ENCODE measurements around the gene PHF13. TPM values are rescaled to one million over a fixed set of nuclear protein-coding genes. Genes with fewer than 3 reads are reported as not detected.
"Not testable (repeated sequence)": the region's sequence is repeated elsewhere in the genome, so short reads cannot be mapped to it uniquely, and the experiment has no call there.

The PHF13 gene
- total and polyA plus RNA-seq, 5 donors from 2014 or later = 4.7 to 7.5 (median 5.6) TPM

DNA sequence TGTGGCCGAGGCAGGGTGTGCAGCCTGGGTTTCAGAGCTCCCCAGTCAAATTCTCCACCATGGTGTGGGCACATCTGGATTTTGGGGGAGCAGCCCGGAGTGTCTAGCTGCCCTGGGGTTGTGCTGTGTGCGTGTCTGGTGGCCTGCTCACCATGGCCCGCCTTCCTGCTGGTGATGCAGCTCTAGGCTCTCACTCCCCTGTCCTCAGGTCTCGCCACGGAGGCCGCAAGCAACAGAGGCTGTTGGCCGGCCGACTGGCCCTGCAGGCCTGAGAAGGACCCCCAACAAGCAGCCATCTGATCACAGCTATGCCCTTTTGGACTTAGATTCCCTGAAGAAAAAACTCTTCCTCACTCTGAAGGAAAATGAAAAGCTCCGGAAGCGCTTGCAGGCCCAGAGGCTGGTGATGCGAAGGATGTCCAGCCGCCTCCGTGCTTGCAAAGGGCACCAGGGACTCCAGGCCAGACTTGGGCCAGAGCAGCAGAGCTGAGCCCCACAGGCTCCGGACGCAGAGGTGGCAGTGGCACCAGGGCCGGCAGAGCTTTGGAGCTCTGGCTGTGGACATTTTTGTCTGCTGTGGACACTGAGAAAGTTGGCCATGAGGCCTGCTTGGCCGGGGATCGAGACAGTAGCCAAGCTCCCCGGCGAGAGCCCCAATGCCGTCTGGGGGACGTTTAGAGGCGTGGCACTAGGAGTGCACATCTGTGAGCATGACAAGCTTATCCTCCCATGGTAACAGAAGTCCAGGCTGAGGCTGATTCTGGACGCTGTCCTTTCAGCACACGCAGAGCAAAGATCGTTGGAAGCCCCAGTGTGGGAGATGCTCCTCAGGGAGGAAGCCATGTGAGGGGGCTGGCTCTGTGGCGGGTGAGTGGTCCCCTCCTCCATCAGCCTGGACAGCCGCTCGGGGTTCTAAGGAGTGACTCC is 19.3 kb downstream of the PHF13 start:
- peaks cover 3% of the 10 kb centered on the region for H3K4me1 ChIP-seq (ENCODE audit: control insufficient read depth, insufficient read depth, low read length, poor library complexity, severe bottlenecking)
- H3K27me3 ChIP-seq (ENCODE audit: control insufficient read depth, insufficient read depth, low read length) = no peaks in the 10 kb centered on the region
- H3K4me3 Mint-ChIP-seq = no peak overlapping the region
- peaks cover 29% of the 10 kb centered on the region for H3K36me3 Mint-ChIP-seq
- no peak overlapping the region for H3K27ac ChIP-seq (ENCODE audit: insufficient read depth, low read length, poor library complexity, severe bottlenecking)
- no peak overlapping the region for H3K27ac Mint-ChIP-seq
- H3K36me3 ChIP-seq (ENCODE audit: control insufficient read depth, insufficient read depth, low read length) = peaks cover 51% of the 10 kb centered on the region
- DNase-seq = no peak
- H3K27me3 Mint-ChIP-seq = no peaks in the 10 kb centered on the region
- no peak overlapping the region for H3K4me3 ChIP-seq (ENCODE audit: low read depth, low read length)
- peaks cover under 1 to 12% (median 6%) of the 10 kb centered on the region in 4 donors for H3K4me1 Mint-ChIP-seq
- ATAC-seq (ENCODE audit: low read depth in 2 of 2) = no peak
- no peaks in the 10 kb centered on the region for H3K9me3 ChIP-seq (ENCODE audit: control insufficient read depth in 2 of 2, low read length in 2 of 2)
- H3K9me3 Mint-ChIP-seq = no peaks in the 10 kb centered on the region

DNA sequence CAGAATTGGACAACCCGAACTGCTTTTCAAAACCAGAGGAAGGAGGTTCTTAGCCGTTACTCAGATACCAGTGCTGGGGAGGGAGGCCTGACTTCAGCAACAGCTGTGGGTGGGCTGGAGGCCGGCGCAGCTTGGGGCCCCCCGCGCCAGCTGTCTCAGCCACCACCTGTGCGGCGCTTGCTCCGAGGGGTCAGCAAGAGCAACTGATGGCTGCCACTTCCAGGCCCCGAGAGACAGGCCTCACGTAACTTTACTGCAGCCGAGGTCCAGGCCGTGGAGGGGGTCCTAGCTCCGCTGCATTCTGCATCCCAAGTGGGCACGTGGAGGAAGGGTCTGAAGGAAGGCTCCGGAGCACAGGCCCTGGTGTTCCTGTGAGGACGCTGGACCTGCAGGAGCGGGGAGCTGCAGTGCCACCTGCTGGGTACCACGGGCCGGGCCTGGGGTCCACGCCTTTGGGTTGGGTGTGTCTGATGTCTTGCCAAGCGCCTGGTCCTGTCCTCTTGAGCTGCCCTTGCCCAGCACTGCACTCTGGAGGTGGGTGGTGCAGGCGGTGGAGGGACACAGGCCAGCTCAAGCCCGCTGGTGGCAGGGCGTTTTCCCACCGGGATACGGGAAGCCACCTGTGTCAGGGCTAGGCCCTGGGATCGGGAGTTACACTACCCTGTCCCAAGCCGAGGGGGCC is 21.0 kb downstream of the PHF13 start:
- peak overlapping the region in 1 of 3 donors; percentile 67 for H3K27ac Mint-ChIP-seq
- peak in 2 of 3 donors; percentile 35 to 42 for DNase-seq
- peak; percentile 31 to 52 for ATAC-seq (ENCODE audit: low read depth in 2 of 2)

DNA sequence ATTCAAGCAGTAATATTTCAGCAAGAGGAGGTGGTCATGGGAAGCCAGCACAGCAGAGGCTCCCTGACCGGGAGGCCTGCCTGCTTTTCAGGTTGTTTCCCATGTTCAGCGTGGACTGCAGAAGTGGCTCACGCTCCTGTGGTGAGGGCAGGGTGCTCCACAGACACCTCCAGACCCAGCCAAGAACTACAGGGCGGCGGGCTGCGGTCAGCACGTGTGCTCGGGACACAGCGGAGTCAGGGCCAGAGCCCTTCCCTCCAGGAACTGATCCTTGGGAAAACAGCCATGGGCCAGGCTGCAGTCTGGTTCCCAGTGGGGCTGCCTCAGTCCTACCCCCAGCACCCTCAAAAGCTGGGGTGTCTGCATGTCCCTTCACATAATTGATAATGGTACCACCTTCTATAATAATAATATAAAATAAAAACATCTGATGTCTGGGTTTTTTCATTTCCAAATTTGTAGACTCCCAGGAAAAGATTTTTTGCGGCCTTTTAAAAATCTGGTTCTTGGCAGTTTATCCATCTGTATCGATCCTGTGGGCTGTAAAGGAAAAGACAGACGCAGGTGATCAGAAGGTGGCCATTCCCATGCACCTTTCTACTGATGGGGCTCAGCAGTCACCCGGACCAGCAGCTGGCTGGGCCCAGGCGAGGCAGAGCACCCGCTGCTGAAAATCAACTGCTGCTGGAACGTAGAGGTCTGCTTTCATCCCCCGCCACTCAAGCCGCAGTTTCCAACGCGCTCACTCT is 21.8 kb downstream of the PHF13 start:
- no peaks in the 10 kb centered on the region for H3K27me3 Mint-ChIP-seq
- H3K36me3 Mint-ChIP-seq = peaks cover 29% of the 10 kb centered on the region
- Histone ChIP-seq H3K9me3 (ENCODE audit: control insufficient read depth in 2 of 2, low read length in 2 of 2) (no peaks in the 10 kb centered on the region), H3K4me3 (ENCODE audit: low read depth, low read length) (no peak overlapping the region), H3K27me3 (ENCODE audit: control insufficient read depth, insufficient read depth, low read length) (no peaks in the 10 kb centered on the region), H3K4me1 (ENCODE audit: control insufficient read depth, insufficient read depth, low read length, poor library complexity, severe bottlenecking) (no peaks in the 10 kb centered on the region), H3K27ac (ENCODE audit: insufficient read depth, low read length, poor library complexity, severe bottlenecking) (no peak overlapping the region), H3K36me3 (ENCODE audit: control insufficient read depth, insufficient read depth, low read length) (peaks cover 56% of the 10 kb centered on the region)
- H3K4me1 Mint-ChIP-seq = no peaks in the 10 kb centered on the region
- H3K4me3 Mint-ChIP-seq = peak overlapping the region in 1 of 4 donors; percentile 27
- ATAC-seq (ENCODE audit: low read depth in 2 of 2) (no peak), DNase-seq (no peak)
- H3K27ac Mint-ChIP-seq = no peak overlapping the region
- H3K9me3 Mint-ChIP-seq = no peaks in the 10 kb centered on the region

More for the DNA sequence above, 21.0 kb downstream of the PHF13 start:
- Histone ChIP-seq H3K4me3 (ENCODE audit: low read depth, low read length) (no peak overlapping the region), H3K9me3 (ENCODE audit: control insufficient read depth in 2 of 2, low read length in 2 of 2) (no peaks in the 10 kb centered on the region), H3K4me1 (ENCODE audit: control insufficient read depth, insufficient read depth, low read length, poor library complexity, severe bottlenecking) (no peaks in the 10 kb centered on the region), H3K27me3 (ENCODE audit: control insufficient read depth, insufficient read depth, low read length) (no peaks in the 10 kb centered on the region), H3K27ac (ENCODE audit: insufficient read depth, low read length, poor library complexity, severe bottlenecking) (no peak overlapping the region), H3K36me3 (ENCODE audit: control insufficient read depth, insufficient read depth, low read length) (peaks cover 55% of the 10 kb centered on the region)
- H3K27me3 Mint-ChIP-seq = no peaks in the 10 kb centered on the region
- no peak overlapping the region for H3K4me3 Mint-ChIP-seq
- H3K4me1 Mint-ChIP-seq = peaks cover 0 to 7% (median 2%) of the 10 kb centered on the region in 4 donors
- H3K9me3 Mint-ChIP-seq = no peaks in the 10 kb centered on the region
- H3K36me3 Mint-ChIP-seq = peaks cover 33% of the 10 kb centered on the region

GRCh38 chr1:6635910-6636760 is 22.6 kb downstream of the PHF13 start:
- peaks cover 29% of the 10 kb centered on the region for H3K36me3 Mint-ChIP-seq
- H3K36me3 ChIP-seq (ENCODE audit: control insufficient read depth, insufficient read depth, low read length) = peaks cover 54% of the 10 kb centered on the region
- peak overlapping the region in 1 of 3 donors; percentile 43 for H3K27ac Mint-ChIP-seq

DNA sequence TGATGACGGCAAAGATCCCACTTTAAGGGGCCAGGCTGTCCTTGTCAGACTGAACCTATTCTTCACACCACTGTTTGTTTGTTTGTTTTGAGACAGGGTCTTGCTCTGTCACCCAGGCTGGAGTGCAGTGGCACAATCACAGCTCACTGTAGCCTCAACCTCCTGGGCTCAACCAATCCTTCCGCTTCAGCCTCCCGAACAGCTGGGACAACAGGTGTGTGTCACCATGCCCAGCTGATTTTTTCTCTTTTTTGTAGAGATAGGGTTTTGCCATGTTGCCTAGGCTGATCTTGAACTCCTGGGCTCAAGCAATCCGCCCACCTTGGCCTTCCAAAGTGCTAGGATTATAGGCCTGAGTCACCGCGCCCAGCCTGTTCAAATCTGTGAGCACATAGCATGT is 23.2 kb downstream of the PHF13 start:
- not testable (repeated sequence) for DNase-seq; H3K27me3 ChIP-seq (ENCODE audit: control insufficient read depth, insufficient read depth, low read length); H3K27ac ChIP-seq (ENCODE audit: insufficient read depth, low read length, poor library complexity, severe bottlenecking); H3K9me3 ChIP-seq (ENCODE audit: control insufficient read depth in 2 of 2, low read length in 2 of 2); H3K27me3 Mint-ChIP-seq; ATAC-seq (ENCODE audit: low read depth in 2 of 2); H3K4me1 Mint-ChIP-seq; H3K4me3 ChIP-seq (ENCODE audit: low read depth, low read length); H3K27ac Mint-ChIP-seq; H3K4me3 Mint-ChIP-seq; H3K9me3 Mint-ChIP-seq; H3K4me1 ChIP-seq (ENCODE audit: control insufficient read depth, insufficient read depth, low read length, poor library complexity, severe bottlenecking)
- H3K36me3 ChIP-seq (ENCODE audit: control insufficient read depth, insufficient read depth, low read length) = peaks cover 55% of the 10 kb centered on the region
- H3K36me3 Mint-ChIP-seq = peaks cover 32% of the 10 kb centered on the region

More at GRCh38 chr1:6635910-6636760, 22.6 kb downstream of the PHF13 start:
- Histone ChIP-seq H3K4me3 (ENCODE audit: low read depth, low read length) (no peak overlapping the region), H3K9me3 (ENCODE audit: control insufficient read depth in 2 of 2, low read length in 2 of 2) (no peaks in the 10 kb centered on the region), H3K27ac (ENCODE audit: insufficient read depth, low read length, poor library complexity, severe bottlenecking) (no peak overlapping the region), H3K27me3 (ENCODE audit: control insufficient read depth, insufficient read depth, low read length) (no peaks in the 10 kb centered on the region), H3K4me1 (ENCODE audit: control insufficient read depth, insufficient read depth, low read length, poor library complexity, severe bottlenecking) (no peaks in the 10 kb centered on the region)
- Mint-ChIP-seq H3K9me3 (no peaks in the 10 kb centered on the region), H3K27me3 (no peaks in the 10 kb centered on the region), H3K4me3 (peak overlapping the region in 2 of 4 donors; percentile 27 to 40), H3K4me1 (no peaks in the 10 kb centered on the region)
- no peak for DNase-seq
- ATAC-seq (ENCODE audit: low read depth in 2 of 2) = no peak

- H3K27ac Mint-ChIP-seq = no peak overlapping the region
- Histone ChIP-seq H3K9me3 (ENCODE audit: control insufficient read depth in 2 of 2, low read length in 2 of 2) (no peaks in the 10 kb centered on the region), H3K4me1 (ENCODE audit: control insufficient read depth, insufficient read depth, low read length, poor library complexity, severe bottlenecking) (no peaks in the 10 kb centered on the region), H3K4me3 (ENCODE audit: low read depth, low read length) (no peak overlapping the region), H3K27ac (ENCODE audit: insufficient read depth, low read length, poor library complexity, severe bottlenecking) (no peak overlapping the region), H3K27me3 (ENCODE audit: control insufficient read depth, insufficient read depth, low read length) (no peaks in the 10 kb centered on the region), H3K36me3 (ENCODE audit: control insufficient read depth, insufficient read depth, low read length) (peaks cover 50% of the 10 kb centered on the region)
- ATAC-seq (ENCODE audit: low read depth in 2 of 2) (no peak), DNase-seq (no peak)
- no peak overlapping the region for H3K4me3 Mint-ChIP-seq
- H3K36me3 Mint-ChIP-seq = peaks cover 42% of the 10 kb centered on the region
- H3K27me3 Mint-ChIP-seq = no peaks in the 10 kb centered on the region
- no peaks in the 10 kb centered on the region for H3K9me3 Mint-ChIP-seq
- no peaks in the 10 kb centered on the region for H3K4me1 Mint-ChIP-seq
These were observed 24.2 kb downstream of the PHF13 start for GRCh38 chr1:6637770-6638169.

- Histone ChIP-seq H3K36me3 (ENCODE audit: control insufficient read depth, insufficient read depth, low read length) (peaks cover 45% of the 10 kb centered on the region), H3K4me1 (ENCODE audit: control insufficient read depth, insufficient read depth, low read length, poor library complexity, severe bottlenecking) (no peaks in the 10 kb centered on the region), H3K27ac (ENCODE audit: insufficient read depth, low read length, poor library complexity, severe bottlenecking) (no peak overlapping the region), H3K4me3 (ENCODE audit: low read depth, low read length) (no peak overlapping the region), H3K27me3 (ENCODE audit: control insufficient read depth, insufficient read depth, low read length) (no peaks in the 10 kb centered on the region), H3K9me3 (ENCODE audit: control insufficient read depth in 2 of 2, low read length in 2 of 2) (no peaks in the 10 kb centered on the region)
- no peaks in the 10 kb centered on the region for H3K4me1 Mint-ChIP-seq
- no peak overlapping the region for H3K4me3 Mint-ChIP-seq
- no peaks in the 10 kb centered on the region for H3K9me3 Mint-ChIP-seq
- H3K27ac Mint-ChIP-seq = no peak overlapping the region
- DNase-seq (no peak), ATAC-seq (ENCODE audit: low read depth in 2 of 2) (no peak)
- no peaks in the 10 kb centered on the region for H3K27me3 Mint-ChIP-seq
- peaks cover 42% of the 10 kb centered on the region for H3K36me3 Mint-ChIP-seq
These were observed 24.7 kb downstream of the PHF13 start for GRCh38 chr1:6638226-6638625.
